IPS-18c (cell line): Measurements from ENCODE around the gene DNAJC10.
"Not testable (repeated sequence)": the region's sequence is repeated elsewhere in the genome, so short reads cannot be mapped to it uniquely, and the experiment has no call there.

Experiments
- H3K4me3 ChIP-seq: 2 replicates; pipeline ENCODE4 v1.7.0; 2013; ENCODE audit warnings: low read depth, mild to moderate bottlenecking, low read length, moderate library complexity; ENCODE audit not compliant: insufficient read depth
- H3K9me3 ChIP-seq: one replicate; pipeline ENCODE4 v1.6.1; 2013; ENCODE audit warnings: mild to moderate bottlenecking, low read length, moderate library complexity; ENCODE audit not compliant: control insufficient read depth, insufficient read depth

Gene DNAJC10, protein sequence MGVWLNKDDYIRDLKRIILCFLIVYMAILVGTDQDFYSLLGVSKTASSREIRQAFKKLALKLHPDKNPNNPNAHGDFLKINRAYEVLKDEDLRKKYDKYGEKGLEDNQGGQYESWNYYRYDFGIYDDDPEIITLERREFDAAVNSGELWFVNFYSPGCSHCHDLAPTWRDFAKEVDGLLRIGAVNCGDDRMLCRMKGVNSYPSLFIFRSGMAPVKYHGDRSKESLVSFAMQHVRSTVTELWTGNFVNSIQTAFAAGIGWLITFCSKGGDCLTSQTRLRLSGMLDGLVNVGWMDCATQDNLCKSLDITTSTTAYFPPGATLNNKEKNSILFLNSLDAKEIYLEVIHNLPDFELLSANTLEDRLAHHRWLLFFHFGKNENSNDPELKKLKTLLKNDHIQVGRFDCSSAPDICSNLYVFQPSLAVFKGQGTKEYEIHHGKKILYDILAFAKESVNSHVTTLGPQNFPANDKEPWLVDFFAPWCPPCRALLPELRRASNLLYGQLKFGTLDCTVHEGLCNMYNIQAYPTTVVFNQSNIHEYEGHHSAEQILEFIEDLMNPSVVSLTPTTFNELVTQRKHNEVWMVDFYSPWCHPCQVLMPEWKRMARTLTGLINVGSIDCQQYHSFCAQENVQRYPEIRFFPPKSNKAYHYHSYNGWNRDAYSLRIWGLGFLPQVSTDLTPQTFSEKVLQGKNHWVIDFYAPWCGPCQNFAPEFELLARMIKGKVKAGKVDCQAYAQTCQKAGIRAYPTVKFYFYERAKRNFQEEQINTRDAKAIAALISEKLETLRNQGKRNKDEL

DNA sequence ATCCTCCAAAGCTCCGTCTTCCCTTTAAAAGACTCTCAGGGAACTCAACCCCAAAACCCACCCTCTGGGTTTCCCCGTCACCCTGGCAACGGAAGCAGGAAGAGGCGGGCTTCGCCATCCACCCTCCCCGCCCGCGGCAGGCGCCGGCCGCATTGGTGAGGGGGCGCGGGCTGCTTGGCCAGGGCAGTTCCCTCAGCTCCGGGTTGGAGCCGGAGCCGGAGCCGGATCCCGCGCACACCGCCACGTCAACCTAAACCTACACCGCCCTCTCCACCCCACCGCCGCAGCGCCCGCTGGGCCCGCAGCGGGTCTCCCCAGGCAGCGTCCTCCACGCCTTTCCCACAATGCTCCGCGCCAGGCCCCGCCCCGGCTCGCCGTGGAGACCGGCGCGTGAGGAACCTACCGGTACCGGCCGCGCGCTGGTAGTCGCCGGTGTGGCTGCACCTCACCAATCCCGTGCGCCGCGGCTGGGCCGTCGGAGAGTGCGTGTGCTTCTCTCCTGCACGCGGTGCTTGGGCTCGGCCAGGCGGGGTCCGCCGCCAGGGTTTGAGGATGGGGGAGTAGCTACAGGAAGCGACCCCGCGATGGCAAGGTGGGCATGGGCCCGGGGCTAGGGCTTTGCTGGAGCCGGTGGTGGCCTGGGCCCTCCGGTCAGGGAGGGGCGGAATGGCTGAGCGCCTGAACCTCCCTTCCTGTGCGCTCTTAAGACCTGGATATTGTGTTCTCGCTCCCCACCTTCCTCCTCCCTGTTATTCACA, at the start of gene DNAJC10:
Gene DNAJC10, plus strand, starts transcription at position 366 of the 758 bp plus-strand sequence. CDS start 1,830 bp downstream, outside the sequence.
- Histone ChIP-seq H3K9me3 (no peaks in the 10 kb centered on the region), H3K4me3 (peak within 1 kb of the TSS; percentile 87)

DNA sequence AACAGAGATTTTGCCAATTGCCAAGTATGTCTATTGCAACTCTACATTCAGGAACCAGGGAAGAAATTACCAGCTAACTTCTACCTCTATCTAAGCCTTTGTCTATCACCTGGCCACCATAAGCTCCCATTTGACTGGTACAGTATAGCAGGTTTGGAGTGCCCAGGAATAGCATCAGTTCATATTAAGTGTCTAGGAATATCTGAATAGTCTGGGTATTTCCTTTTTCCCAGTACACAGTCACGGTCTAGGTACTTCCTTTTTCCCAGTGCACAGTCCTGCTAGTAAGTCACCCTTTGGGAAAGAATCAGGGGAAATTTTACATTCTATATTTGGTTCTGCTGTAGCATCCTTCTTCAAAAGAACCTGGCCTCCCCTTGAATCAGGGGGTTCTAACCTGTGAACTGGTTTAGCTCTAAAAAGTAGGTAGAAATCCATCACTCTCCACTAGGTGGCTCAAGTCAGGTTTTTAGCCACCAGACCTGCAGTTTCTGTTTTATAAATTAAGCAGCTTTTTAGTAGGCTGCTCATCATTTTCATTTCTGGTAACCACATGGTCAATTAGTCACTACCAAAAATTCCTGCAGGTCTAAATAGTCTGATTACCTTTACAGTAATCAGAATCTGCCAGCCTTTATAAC, 49.3 kb upstream of the DNAJC10 start:
- Histone ChIP-seq H3K4me3 (no peak overlapping the region), H3K9me3 (no peaks in the 10 kb centered on the region)

DNA sequence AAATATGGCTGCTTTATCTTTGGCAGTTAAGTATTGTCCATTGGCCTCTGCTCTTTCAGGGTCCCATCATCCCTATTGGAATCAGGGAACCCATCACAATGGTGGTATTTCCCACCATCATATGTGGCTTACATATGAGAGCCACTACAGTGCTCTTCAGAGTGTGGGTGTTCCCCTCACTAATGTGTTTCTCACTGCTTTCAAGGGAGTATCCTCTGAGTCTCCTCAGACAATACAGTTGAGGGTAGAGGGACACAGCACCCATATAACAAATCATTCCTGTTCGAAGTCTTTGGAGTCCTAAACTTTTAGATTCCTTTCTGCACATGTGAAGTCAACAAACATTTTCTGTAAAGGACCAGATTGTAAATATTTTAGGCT, 48.8 kb upstream of the DNAJC10 start:
- H3K9me3 ChIP-seq = no peaks in the 10 kb centered on the region
- H3K4me3 ChIP-seq = no peak overlapping the region

DNA sequence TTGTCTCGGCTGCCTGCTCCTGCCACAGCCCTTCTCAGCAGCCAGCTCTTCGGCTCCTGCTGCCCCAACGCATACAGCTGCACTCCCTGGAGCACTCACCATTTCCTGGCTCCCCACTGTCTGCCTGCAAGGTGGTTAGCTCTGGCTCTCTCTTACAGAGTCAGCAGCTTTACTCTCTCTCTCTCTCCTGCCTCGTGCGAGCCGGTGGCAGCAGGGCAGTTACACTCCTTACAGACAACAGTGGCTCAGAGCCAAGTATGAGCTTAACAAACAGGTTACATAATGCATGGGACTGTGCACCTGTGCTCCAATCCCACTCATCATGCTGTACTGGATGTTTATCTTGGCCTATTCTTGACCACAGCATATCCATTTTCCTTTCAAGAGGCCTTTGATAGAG, 47.4 kb upstream of the DNAJC10 start:
- no peak overlapping the region for H3K4me3 ChIP-seq
- no peaks in the 10 kb centered on the region for H3K9me3 ChIP-seq

DNA sequence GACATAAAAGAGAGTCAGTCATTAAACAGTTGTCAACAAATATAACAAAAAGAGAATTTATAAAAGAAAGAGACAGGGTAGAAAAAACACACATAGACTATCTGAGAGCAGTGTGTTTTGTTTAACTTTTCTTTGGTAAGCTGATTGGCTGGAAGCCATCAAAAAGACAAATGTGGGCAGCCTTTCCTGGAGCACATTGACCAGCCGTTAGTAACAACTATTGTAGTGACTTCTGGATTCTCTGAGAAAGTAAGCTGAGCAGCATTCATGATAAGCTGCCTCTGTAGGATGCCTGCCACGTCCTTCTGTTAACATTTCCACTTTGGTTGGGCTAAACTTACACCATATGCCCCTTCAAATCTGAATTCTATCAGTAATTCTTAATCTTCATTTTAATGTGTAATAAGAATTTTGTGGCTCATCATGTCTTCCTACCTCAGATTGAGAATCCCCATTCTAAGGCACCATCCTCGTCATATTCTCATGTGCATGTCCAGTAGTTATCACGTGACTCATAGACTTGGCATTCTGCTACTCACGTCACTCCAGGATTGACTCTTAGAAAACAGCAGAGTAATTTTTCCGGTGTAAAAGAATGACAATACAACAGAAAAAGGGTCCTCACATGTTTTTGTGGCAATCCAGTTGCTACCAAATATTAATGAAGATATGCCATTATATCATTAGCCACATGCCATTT, 43.4 kb upstream of the DNAJC10 start:
- Histone ChIP-seq H3K9me3 (no peaks in the 10 kb centered on the region), H3K4me3 (no peak overlapping the region)

DNA sequence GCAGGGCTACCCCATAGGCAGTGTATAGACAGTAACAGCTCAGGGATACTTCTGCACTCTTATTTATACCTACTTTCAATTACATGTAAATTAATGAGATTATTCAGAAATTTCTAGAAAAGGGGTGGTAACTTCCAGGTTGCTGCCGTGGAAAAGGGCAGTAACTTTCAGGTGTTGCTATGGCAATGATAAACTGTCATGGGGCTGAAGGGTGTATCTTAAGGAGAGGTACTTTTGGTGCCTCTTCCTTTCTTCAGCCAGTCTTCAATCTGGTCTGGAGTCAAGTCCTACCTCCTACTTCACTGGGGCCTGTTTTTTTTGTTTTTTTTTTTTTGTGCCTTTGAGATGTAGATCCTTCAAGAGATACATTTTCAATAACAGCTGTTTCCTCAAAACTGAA, 35.2 kb upstream of the DNAJC10 start:
- Histone ChIP-seq H3K4me3 (no peak overlapping the region), H3K9me3 (no peaks in the 10 kb centered on the region)

DNA sequence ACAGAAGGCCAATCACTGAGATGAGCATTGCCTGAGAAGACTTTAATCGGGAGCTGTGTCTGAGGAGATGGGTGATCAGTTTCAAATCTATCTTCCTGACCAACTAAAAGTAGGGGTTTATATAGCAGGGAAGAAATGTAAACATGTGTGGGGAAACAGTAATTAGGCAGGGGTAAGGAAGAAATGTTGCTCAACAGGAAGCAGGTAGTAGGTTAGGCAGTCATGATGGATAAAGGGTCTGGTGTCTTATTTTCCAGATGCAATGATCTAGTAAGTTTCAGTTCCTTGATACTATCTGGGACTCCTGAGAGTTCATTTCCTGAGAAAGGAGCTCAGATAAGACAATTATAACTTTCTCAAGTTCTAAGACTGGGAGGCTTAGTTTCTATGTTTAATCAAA, 33.8 kb upstream of the DNAJC10 start:
- peaks cover 6% of the 10 kb centered on the region for H3K9me3 ChIP-seq
- no peak overlapping the region for H3K4me3 ChIP-seq

DNA sequence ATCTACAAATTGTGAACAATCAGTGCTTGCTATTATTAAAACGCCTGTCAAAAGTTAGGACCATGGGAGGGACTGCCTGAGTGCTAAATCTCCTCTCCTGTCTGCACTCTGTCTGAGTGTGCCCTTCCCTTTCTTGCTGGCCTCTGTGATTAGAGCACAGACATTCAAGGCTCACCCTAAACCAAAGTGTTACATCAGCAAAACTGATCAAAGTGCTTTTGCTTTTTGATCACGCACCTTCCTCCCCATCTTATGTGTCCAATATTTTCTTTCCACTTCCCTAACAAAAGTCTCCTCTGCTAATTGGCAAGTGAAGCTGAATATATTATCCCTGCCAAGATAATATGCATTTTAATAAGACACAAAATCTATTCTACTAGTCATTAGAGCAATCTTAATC, 30.5 kb upstream of the DNAJC10 start:
- H3K9me3 ChIP-seq = peaks cover 6% of the 10 kb centered on the region
- no peak overlapping the region for H3K4me3 ChIP-seq

DNA sequence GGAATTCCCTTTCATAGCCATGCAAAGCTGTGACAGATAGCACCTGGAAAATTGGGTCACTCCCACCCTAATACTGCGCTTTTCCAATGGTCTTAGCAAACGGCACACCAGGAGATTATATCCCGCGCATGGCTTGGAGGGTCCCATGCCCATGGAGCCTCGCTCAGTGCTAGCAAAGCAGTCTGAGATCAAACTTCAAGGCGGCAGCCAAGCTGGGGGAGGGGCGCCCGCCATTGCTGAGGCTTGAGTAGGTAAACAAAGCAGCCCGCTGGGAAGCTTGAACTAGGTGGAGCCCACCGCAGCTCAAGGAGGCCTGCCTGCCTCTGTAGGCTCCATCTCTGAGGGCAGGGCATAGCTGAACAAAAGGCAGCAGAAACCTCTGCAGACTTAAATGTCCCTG, 29.3 kb upstream of the DNAJC10 start:
- H3K4me3 ChIP-seq, H3K9me3 ChIP-seq: not testable (repeated sequence)

DNA sequence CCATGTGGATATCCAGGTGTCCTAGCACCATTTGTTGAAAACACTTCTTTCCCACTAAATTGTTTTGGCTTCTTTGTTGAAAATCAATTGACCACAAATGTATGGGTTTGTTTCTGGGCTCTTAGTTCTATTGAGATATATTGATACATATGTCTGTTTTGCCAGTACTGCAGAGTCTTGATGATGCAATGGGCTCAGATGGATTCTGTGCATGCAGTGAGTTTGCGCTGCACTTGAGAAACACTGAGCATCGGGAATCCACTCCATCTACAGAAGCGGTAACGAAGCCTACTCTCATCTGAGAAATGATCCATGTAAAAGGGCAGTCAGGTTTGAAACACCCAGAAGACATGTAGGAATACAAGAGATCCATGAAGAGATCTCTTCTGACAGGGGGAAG, 21.9 kb upstream of the DNAJC10 start:
- Histone ChIP-seq H3K9me3 (no peaks in the 10 kb centered on the region), H3K4me3 (no peak overlapping the region)

DNA sequence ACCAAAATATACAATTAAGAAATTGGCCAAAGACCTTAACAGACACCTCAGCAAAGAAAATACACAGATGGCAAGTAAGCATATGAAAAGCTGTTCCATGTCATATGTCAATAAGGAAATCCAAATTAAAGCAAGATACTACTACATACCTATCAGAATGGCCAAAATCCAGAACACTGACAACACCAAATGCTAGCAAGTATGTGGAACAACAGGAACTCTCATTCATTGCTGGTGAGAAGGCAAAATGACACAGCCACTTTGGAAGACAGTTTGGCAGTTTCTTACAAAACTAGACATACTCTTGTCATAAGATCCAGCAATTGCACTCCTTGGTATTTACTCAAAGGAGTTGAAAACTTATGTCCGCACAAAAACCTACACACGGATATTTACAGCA, 20.3 kb upstream of the DNAJC10 start:
- Histone ChIP-seq H3K9me3 (no peaks in the 10 kb centered on the region), H3K4me3 (no peak overlapping the region)

DNA sequence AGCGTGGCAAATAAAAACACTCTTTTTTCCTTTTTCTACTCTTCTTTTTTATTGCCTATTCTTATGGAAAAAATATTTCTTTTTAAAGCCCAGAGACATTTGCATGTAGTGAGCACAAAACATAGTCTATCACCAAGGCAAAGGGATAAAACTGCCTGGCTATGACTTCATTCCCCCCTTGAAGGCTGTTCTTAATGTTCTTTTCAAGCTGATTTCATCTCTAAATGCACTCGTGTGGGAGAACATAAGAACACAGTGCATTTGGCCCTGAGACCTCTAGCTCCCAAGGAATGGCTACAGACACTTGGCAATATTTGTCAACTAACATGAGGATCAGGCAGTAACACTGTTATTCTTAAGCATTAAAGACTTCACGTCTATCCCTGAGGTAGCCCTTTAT, 17.4 kb upstream of the DNAJC10 start:
- Histone ChIP-seq H3K4me3 (no peak overlapping the region), H3K9me3 (no peaks in the 10 kb centered on the region)

DNA sequence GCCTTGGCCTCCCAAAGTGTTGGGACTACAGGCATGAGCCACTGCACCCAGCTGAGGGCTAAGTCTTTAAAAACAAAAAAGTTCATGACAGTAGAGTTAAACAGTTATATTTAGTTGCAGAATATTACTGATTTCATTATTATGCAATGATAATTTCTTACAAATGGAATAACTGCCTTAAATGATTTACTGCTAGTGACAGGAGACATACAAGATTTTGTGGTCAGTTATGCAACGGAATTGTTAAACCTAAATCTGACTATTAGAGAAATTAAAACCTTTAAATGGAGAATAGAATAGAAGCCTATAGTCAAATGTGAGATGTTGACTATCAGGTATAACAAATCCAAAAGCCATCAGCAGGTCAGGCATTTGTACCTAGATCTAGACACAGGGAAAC, 10.3 kb upstream of the DNAJC10 start:
- Histone ChIP-seq H3K9me3 (no peaks in the 10 kb centered on the region), H3K4me3 (no peak overlapping the region)

DNA sequence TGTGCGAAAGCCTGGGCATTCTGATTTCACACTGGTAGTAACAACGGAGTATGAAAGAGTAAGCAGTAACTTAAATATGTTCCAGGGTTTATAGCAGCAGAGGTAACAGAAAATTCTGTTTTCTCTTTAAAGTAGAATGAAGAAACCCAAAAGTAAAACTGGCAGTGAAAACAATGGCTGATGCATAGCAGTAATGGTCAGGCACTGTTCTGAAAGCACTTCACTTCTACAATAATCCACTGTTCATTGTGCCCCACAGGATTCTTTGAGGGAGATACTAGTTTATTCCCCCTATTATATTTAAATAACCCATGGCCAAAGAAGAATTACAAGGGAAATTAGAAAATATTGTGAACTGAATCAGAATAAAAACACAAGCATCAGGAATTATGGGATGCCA, 9.3 kb upstream of the DNAJC10 start:
- no peaks in the 10 kb centered on the region for H3K9me3 ChIP-seq

DNA sequence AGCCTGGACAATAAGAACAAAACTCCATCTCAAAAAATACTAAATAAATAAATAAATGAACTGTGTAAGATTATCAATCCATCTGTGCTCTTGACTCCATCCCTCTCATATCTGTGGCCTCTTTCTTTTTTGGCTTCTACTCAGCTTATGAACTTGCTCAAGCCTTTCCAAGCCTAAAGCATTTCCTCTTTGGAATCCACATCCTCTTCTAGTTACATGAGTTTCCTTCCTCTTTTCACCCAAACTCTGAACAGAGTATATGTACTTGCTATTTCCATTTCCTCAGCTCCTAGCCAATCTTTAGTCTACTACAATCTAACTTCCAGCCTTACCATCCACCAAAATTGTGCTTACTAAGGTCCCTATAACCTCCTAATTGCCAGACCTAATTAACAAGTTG, 2.5 kb upstream of the DNAJC10 start:
- Histone ChIP-seq H3K4me3 (no peak overlapping the region), H3K9me3 (no peaks in the 10 kb centered on the region)

More for the DNA sequence above, 9.3 kb upstream of the DNAJC10 start:
- H3K4me3 ChIP-seq = no peak overlapping the region

DNA sequence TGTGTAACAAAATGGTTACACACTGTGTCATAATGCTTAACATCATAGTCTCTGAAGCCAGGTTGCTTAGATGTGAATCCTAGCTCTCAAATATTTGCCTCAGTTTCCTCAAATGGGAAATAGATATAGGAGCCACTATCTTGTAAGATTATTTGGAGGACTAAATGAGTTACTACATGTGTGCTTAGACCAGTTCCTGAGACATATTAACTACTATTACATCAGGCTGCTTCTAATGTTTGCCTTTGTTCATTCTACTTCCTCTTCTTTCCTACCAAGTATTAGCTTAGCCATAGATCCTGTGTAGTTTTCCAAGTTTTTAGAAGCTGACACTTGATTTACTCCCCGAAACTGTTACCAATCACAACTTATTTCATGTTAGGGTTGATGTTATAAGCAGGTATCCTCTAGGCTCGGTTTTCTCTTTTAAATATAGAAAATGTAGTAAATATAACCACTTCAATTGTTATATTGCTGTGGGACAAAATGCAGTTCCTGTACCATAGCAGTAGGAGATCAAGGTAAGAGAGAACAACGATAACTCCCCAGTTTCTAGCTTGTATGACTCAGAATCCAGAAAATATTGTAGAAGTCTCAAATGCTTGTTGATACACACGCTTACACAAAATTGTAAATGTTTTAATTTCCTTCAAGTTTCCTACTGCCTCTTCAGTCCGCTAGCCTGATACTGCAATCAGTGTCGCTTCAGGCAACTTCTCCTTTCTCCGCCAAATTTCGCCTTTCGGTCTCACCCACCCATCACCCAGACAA, 751 bp upstream of the DNAJC10 start:
- H3K9me3 ChIP-seq = no peaks in the 10 kb centered on the region
- peak overlapping the region; percentile 87 for H3K4me3 ChIP-seq
